RWPE2 (cell line): ENCODE data around the gene NUDC.

ENCODE experiments used
- ATAC-seq: fragments of 200-7000 bp; cut with Tn5 transposase; 3 replicates; pipeline ENCODE4 v1.9.1; 2021; ENCODE audit warnings: low read depth
- DNase-seq: peaks from one replicate; pipeline ENCODE4 v3.0.0-alpha.2; 2020; ENCODE audit warnings: low spot score
- H3K27ac ChIP-seq: fragments of 450-650 bp; 2 replicates; pipeline ENCODE4 v1.5.1; 2017; ENCODE audit warnings: mild to moderate bottlenecking; ENCODE audit not compliant: poor library complexity, severe bottlenecking
- H3K27me3 ChIP-seq: fragments of 250-450 bp; sonication (Bioruptor Pico); 2 replicates; pipeline ENCODE4 v1.5.1; 2021; ENCODE audit warnings: mild to moderate bottlenecking, moderate library complexity; ENCODE audit not compliant: insufficient read depth, poor library complexity, severe bottlenecking
- H3K36me3 ChIP-seq: fragments of 250-450 bp; sonication (Bioruptor Pico); 2 replicates; pipeline ENCODE4 v1.5.1; 2020; ENCODE audit warnings: low read depth, mild to moderate bottlenecking, moderate library complexity
- H3K4me1 ChIP-seq: fragments of 250-450 bp; sonication (Bioruptor Pico); 2 replicates; pipeline ENCODE4 v1.5.1; 2021; ENCODE audit warnings: mild to moderate bottlenecking, moderate library complexity; ENCODE audit not compliant: insufficient read depth, poor library complexity, severe bottlenecking
- H3K4me3 ChIP-seq: fragments of 250-450 bp; sonication (Bioruptor Pico); 2 replicates; pipeline ENCODE4 v1.5.1; 2021; ENCODE audit warnings: mild to moderate bottlenecking, moderate library complexity; ENCODE audit not compliant: severe bottlenecking
- H3K9me3 ChIP-seq: fragments of 250-450 bp; sonication (Bioruptor Pico); 2 replicates; pipeline ENCODE4 v1.5.1; 2021; ENCODE audit warnings: mild to moderate bottlenecking, moderate library complexity; ENCODE audit not compliant: severe bottlenecking
- CTCF ChIP-seq: fragments of 450-650 bp; IDR thresholded peaks from one replicate; pipeline ENCODE4 v1.5.1; 2017; ENCODE audit warnings: mild to moderate bottlenecking, moderate library complexity; ENCODE audit not compliant: poor library complexity, severe bottlenecking

The NUDC gene

GRCh38 chr1:26900815-26901511 lies 20.6 kb upstream of the NUDC start:
- no peak for DNase-seq
- Histone ChIP-seq H3K27me3 (no peaks in the 10 kb centered on the region), H3K4me3 (peak overlapping the region; percentile 60), H3K36me3 (peaks cover 14% of the 10 kb centered on the region), H3K4me1 (peaks cover 7% of the 10 kb centered on the region), H3K27ac (peak overlapping the region; percentile 58), H3K9me3 (no peaks in the 10 kb centered on the region)
- no peak for TF ChIP-seq CTCF
- no peak for ATAC-seq

GRCh38 chr1:26907071-26907917 lies 14.2 kb upstream of the NUDC start:
- H3K9me3 ChIP-seq = no peaks in the 10 kb centered on the region
- no peaks in the 10 kb centered on the region for H3K36me3 ChIP-seq
- H3K4me3 ChIP-seq = no peak overlapping the region
- ATAC-seq (peak; percentile 98), DNase-seq (peak; percentile 85)
- TF ChIP-seq CTCF = no peak
- H3K27ac ChIP-seq = peak overlapping the region; percentile 18
- H3K4me1 ChIP-seq = peaks cover 2% of the 10 kb centered on the region
- H3K27me3 ChIP-seq = no peaks in the 10 kb centered on the region

GRCh38 chr1:26909951-26910342 lies 11.6 kb upstream of the NUDC start:
- peaks cover 2% of the 10 kb centered on the region for H3K4me1 ChIP-seq
- no peaks in the 10 kb centered on the region for H3K9me3 ChIP-seq
- no peak for TF ChIP-seq CTCF
- DNase-seq = no peak
- no peaks in the 10 kb centered on the region for H3K27me3 ChIP-seq
- no peaks in the 10 kb centered on the region for H3K36me3 ChIP-seq
- ATAC-seq = no peak
- no peak overlapping the region for H3K27ac ChIP-seq
- no peak overlapping the region for H3K4me3 ChIP-seq

- ATAC-seq (no peak), DNase-seq (no peak)
- H3K27ac ChIP-seq = no peak overlapping the region
- H3K4me3 ChIP-seq = no peak overlapping the region
- no peaks in the 10 kb centered on the region for H3K27me3 ChIP-seq
- H3K36me3 ChIP-seq = no peaks in the 10 kb centered on the region
- peaks cover 2% of the 10 kb centered on the region for H3K4me1 ChIP-seq
- no peak for TF ChIP-seq CTCF
- no peaks in the 10 kb centered on the region for H3K9me3 ChIP-seq
These were observed 11.0 kb upstream of the NUDC start for GRCh38 chr1:26910343-26911160.
